Smooth muscle cell (in vitro differentiated cells): ENCODE measurements around the gene PREP. TPM values are rescaled to one million over a fixed set of nuclear protein-coding genes. Genes with fewer than 3 reads are reported as not detected.
"Not testable (repeated sequence)": the region's sequence is repeated elsewhere in the genome, so short reads cannot be mapped to it uniquely, and the experiment has no call there.

Experiments
- DNase-seq: peaks from one replicate; lab custom pipeline; 2025; ENCODE audit not compliant: unreplicated experiment; lab: John Stamatoyannopoulos, UW
- H2AFZ ChIP-seq: fragments of 200-600 bp; sonication (generic); 2 replicates; pipeline ENCODE4 v1.6.0; 2016; ENCODE audit warnings: antibody characterized with exemption, low read depth, mild to moderate bottlenecking
- H3F3A ChIP-seq: fragments of 200-600 bp; sonication (generic); 2 replicates; pipeline ENCODE4 v1.6.0; 2017; ENCODE audit warnings: antibody characterized with exemption, low read depth
- H3K27ac ChIP-seq: fragments of 200-600 bp; sonication (generic); 2 replicates; pipeline ENCODE4 v1.5.1; 2016; ENCODE audit warnings: low read depth, mild to moderate bottlenecking
- H3K27me3 ChIP-seq: fragments of 200-600 bp; sonication (generic); 2 replicates; pipeline ENCODE4 v1.6.1; 2016; ENCODE audit warnings: low read depth, mild to moderate bottlenecking
- H3K36me3 ChIP-seq: fragments of 200-600 bp; sonication (generic); 2 replicates; pipeline ENCODE4 v1.5.1; 2016; ENCODE audit warnings: low read depth
- H3K4me1 ChIP-seq: fragments of 200-600 bp; sonication (generic); 2 replicates; pipeline ENCODE4 v1.5.1; 2016; ENCODE audit warnings: low read depth
- H3K4me2 ChIP-seq: fragments of 200-600 bp; sonication (generic); 2 replicates; pipeline ENCODE4 v1.6.0; 2016; ENCODE audit warnings: mild to moderate bottlenecking
- H3K4me3 ChIP-seq: fragments of 200-600 bp; sonication (generic); 2 replicates; pipeline ENCODE4 v1.5.1; 2016; ENCODE audit warnings: mild to moderate bottlenecking
- H3K79me2 ChIP-seq: fragments of 200-600 bp; sonication (generic); 2 replicates; pipeline ENCODE4 v1.6.0; 2016; ENCODE audit warnings: low read depth, mild to moderate bottlenecking
- H3K9ac ChIP-seq: fragments of 200-600 bp; sonication (generic); 2 replicates; pipeline ENCODE4 v1.6.0; 2016; ENCODE audit warnings: low read depth
- H3K9me3 ChIP-seq: fragments of 200-600 bp; sonication (generic); replicated peaks from 2 replicates; pipeline ENCODE4 v1.5.1; 2016; ENCODE audit warnings: low read depth
- H4K20me1 ChIP-seq: fragments of 200-600 bp; sonication (generic); 2 replicates; pipeline ENCODE4 v1.6.0; 2016; ENCODE audit warnings: low read depth
- WGBS: methylation state at CpG from one replicate; pipeline ENCODE4 v1.1.7; 2016; ENCODE audit warnings: low lambda C conversion rate; 5-methylcytosine and 5-hydroxymethylcytosine counted together
- polyA plus RNA-seq: library from polyadenylated mRNA; unstranded; fragments of >200 nt; fragmentation: Nextera tagmentation; extraction: Ambion mirVana; gene quantifications from 2 replicates; pipeline ENCODE4 v1.2.1, GENCODE V29; 2016
- total RNA-seq: library from RNA; depleted of rRNA; stranded (reverse); fragments of >200 nt; gene quantifications from 2 replicates; pipeline ENCODE4 v1.2.3, GENCODE V29; 2014
- TF ChIP-seq, protein P1 (sequence below): fragments of 200-600 bp; sonication (generic); IDR thresholded peaks from 2 replicates; pipeline ENCODE4 v1.5.1; 2017; ENCODE audit warnings: borderline replicate concordance, mild to moderate bottlenecking, antibody characterized with exemption; ENCODE audit not compliant: insufficient read depth, poor library complexity, severe bottlenecking

The PREP gene
- total and polyA plus RNA-seq, 2 experiments from 2014 or later = 23.4 to 33.2 TPM

DNA sequence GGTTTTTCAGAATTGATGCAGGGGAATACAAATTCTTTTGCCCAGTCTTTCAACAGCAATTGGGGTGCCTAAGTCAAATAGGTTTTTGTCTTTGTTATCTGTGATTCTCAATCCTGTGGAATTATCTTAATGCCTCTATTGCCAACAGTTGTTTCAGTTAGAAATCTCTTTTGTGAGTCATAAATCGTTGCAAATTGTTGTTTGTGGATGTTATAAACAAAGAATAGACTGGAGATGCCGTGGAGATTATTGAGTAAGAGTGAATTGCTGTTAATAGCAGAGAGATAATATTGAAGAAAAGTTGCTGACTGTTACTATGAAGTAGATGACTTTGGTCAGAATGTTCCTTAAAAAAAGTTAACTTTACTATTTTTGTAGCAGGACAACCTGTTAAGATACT lies 159.4 kb downstream of the PREP start:
- no peaks in the 10 kb centered on the region for H3K4me1 ChIP-seq
- no peak overlapping the region for H3K4me3 ChIP-seq
- no peaks in the 10 kb centered on the region for H3K27me3 ChIP-seq
- TF ChIP-seq, protein P1, sequence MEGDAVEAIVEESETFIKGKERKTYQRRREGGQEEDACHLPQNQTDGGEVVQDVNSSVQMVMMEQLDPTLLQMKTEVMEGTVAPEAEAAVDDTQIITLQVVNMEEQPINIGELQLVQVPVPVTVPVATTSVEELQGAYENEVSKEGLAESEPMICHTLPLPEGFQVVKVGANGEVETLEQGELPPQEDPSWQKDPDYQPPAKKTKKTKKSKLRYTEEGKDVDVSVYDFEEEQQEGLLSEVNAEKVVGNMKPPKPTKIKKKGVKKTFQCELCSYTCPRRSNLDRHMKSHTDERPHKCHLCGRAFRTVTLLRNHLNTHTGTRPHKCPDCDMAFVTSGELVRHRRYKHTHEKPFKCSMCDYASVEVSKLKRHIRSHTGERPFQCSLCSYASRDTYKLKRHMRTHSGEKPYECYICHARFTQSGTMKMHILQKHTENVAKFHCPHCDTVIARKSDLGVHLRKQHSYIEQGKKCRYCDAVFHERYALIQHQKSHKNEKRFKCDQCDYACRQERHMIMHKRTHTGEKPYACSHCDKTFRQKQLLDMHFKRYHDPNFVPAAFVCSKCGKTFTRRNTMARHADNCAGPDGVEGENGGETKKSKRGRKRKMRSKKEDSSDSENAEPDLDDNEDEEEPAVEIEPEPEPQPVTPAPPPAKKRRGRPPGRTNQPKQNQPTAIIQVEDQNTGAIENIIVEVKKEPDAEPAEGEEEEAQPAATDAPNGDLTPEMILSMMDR = no peak
- H2AFZ ChIP-seq = no peak overlapping the region
- 26% methylated on average over 2 of the region's 2 CpGs for WGBS
- H4K20me1 ChIP-seq = no peaks in the 10 kb centered on the region
- H3F3A ChIP-seq = no peaks in the 10 kb centered on the region
- H3K36me3 ChIP-seq = no peaks in the 10 kb centered on the region
- DNase-seq = no peak
- H3K4me2 ChIP-seq = no peak overlapping the region
- H3K27ac ChIP-seq = no peak overlapping the region
- H3K79me2 ChIP-seq = no peaks in the 10 kb centered on the region
- no peak overlapping the region for H3K9ac ChIP-seq
- no peaks in the 10 kb centered on the region for H3K9me3 ChIP-seq

DNA sequence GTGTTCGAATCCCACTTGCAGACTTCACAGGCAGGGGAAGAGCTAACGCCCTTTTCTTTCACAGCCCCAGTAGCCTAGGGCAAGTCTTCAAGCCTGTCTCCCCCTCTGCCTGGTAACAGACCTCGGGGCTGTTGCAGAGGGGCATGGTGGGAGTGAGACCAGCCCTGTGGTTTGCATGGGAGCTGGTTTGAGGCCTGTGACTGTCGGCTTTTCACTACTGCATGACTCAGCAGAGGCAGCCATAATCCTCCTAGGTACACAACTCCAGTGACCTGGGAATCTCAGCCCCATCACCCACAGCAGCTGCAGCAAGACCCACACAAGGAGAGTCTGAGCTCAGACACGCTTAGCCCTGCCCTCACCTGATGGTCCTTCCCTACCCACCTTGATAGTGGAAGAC lies 167.7 kb downstream of the PREP start:
- H4K20me1 ChIP-seq = no peaks in the 10 kb centered on the region
- WGBS = 87% methylated on average over 5 of the region's 5 CpGs
- H2AFZ ChIP-seq = no peak overlapping the region

DNA sequence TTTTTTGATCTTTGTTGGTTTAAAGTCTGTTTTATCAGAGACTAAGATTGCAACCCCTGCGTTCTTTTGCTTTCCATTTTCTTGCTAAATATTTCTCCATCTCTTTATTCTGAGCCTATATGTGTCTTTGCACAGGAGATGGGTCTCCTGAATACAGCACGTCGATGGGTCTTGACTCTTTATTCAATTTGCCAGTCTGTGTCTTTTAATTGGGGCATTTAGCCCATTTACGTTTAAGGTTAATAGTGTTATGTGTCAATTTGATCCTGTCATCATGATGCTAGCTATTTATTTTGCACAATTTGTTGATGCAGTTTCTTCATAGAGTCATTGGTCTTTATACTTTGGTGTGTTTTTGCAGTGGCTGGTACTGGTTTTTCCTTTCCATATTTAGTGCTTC lies 171.1 kb downstream of the PREP start:
- H3K27ac ChIP-seq, H4K20me1 ChIP-seq, H3F3A ChIP-seq, H3K4me3 ChIP-seq, H3K9ac ChIP-seq, H3K27me3 ChIP-seq, H2AFZ ChIP-seq, H3K4me2 ChIP-seq, H3K4me1 ChIP-seq, H3K79me2 ChIP-seq, H3K9me3 ChIP-seq, DNase-seq, H3K36me3 ChIP-seq: not testable (repeated sequence)
- WGBS = 95% methylated on average over 4 of the region's 4 CpGs

More for the DNA sequence above, 167.7 kb downstream of the PREP start:
- TF ChIP-seq, protein P1 = no peak
- no peak overlapping the region for H3K4me2 ChIP-seq
- no peaks in the 10 kb centered on the region for H3K4me1 ChIP-seq
- H3K4me3 ChIP-seq = no peak overlapping the region
- H3K9ac ChIP-seq = no peak overlapping the region
- no peaks in the 10 kb centered on the region for H3F3A ChIP-seq
- no peak overlapping the region for H3K27ac ChIP-seq
- DNase-seq = no peak
- no peaks in the 10 kb centered on the region for H3K27me3 ChIP-seq
- H3K36me3 ChIP-seq = peaks cover 7% of the 10 kb centered on the region
- H3K9me3 ChIP-seq = no peaks in the 10 kb centered on the region
- no peaks in the 10 kb centered on the region for H3K79me2 ChIP-seq

Other genes starting within 250 kb of the PREP start
- 1.0 and 4.8 TPM in 2 replicates for gene POPDC3, start 223.1 kb downstream of the PREP start, total RNA-seq
- 5.0 and 6.1 TPM in 2 replicates for gene POPDC3, start 223.1 kb downstream of the PREP start, polyA plus RNA-seq